T-cell (primary cell): ENCODE data around the gene GUCA1A. TPM values are rescaled to one million over a fixed set of nuclear protein-coding genes. Genes with fewer than 3 reads are reported as not detected.

Experiments
- ATAC-seq, 4 experiments: fragments of 200-7000 bp in 3 of 4; fragments of 150-1000 bp in 1 of 4; cut with Tn5 transposase; replicated peaks in 1 of 4; 1 replicate in 3 of 4; 2 replicates in 1 of 4; pipeline ENCODE4 v1.10.0; 2021; ENCODE audit warnings: moderate library complexity in 3 of 4, mild to moderate bottlenecking in 2 of 4, moderate number of reproducible peaks in 1 of 4
- CTCF ChIA-PET, 2 donors: fragments of 300-600 bp; sonication (Branson Sonifier 250); formaldehyde crosslinking; loops; one replicate each; lab custom pipeline; 2022; ENCODE audit warnings: antibody characterized with exemption in 2 of 2; lab: Charles Lee
- POLR2A ChIA-PET, 2 donors: fragments of 300-600 bp; sonication (Branson Sonifier 250); formaldehyde crosslinking; loops; one replicate each; lab custom pipeline; 2022; ENCODE audit warnings: antibody characterized with exemption in 2 of 2; lab: Charles Lee
- DNase-seq, 35 experiments: peaks; one replicate each; pipeline versions ENCODE4 v3.0.0 to v3.0.0-alpha.2; 2013 to 2023
- H3K27ac ChIP-seq: one replicate; pipeline ENCODE4 v1.5.1; 2013; ENCODE audit warnings: low read length
- H3K27me3 ChIP-seq, 2 experiments: replicated peaks in 1 of 2; 1 replicate in 1 of 2; 2 replicates in 1 of 2; pipeline versions ENCODE4 v1.6.1 to v1.7.0; 2013; ENCODE audit warnings: low read length in 1 of 2, mixed read lengths in 1 of 2; ENCODE audit not compliant: control insufficient read depth in 2 of 2, insufficient read depth in 2 of 2; ENCODE audit errors: extremely low read depth in 1 of 2
- H3K36me3 ChIP-seq, 2 donors: 1 replicate in 1 of 2; 2 replicates in 1 of 2; pipeline versions ENCODE4 v1.6.1 to v1.7.0; 2013; ENCODE audit warnings: low read length in 1 of 2; ENCODE audit not compliant: control insufficient read depth in 2 of 2, insufficient read depth in 1 of 2; ENCODE audit errors: extremely low read depth in 1 of 2
- H3K4me1 ChIP-seq, 2 experiments: 1 replicate in 1 of 2; 2 replicates in 1 of 2; pipeline versions ENCODE4 v1.6.1 to v1.7.0; 2013; ENCODE audit warnings: low read length in 2 of 2, mixed read lengths in 1 of 2; ENCODE audit not compliant: insufficient read depth in 2 of 2, control insufficient read depth in 1 of 2; ENCODE audit errors: extremely low read depth in 1 of 2
- H3K4me3 ChIP-seq, 2 donors: 1 replicate in 1 of 2; 2 replicates in 1 of 2; pipeline versions ENCODE4 v1.5.1 to v1.7.0; 2013; ENCODE audit warnings: mild to moderate bottlenecking in 2 of 2, low read length in 1 of 2, moderate library complexity in 1 of 2; ENCODE audit not compliant: control insufficient read depth in 1 of 2; ENCODE audit errors: extremely low read depth in 1 of 2
- H3K9me3 ChIP-seq: 2 replicates; pipeline ENCODE4 v1.7.0; 2013
- H3K27ac Mint-ChIP-seq, 2 donors: one replicate each; pipeline ENCODE4 v1.8.0; 2020 to 2021; ENCODE audit warnings: mild to moderate bottlenecking in 2 of 2, mixed read lengths in 2 of 2
- H3K27me3 Mint-ChIP-seq, 2 donors: one replicate each; pipeline ENCODE4 v1.8.0; 2021 to 2022; ENCODE audit warnings: mixed read lengths in 2 of 2
- H3K36me3 Mint-ChIP-seq: one replicate; pipeline ENCODE4 v1.8.0; 2021; ENCODE audit warnings: mixed read lengths
- H3K4me1 Mint-ChIP-seq, 3 donors: one replicate each; pipeline ENCODE4 v1.8.0; 2020 to 2022; ENCODE audit warnings: mixed read lengths in 3 of 3, mild to moderate bottlenecking in 1 of 3
- H3K4me3 Mint-ChIP-seq, 3 donors: one replicate each; pipeline ENCODE4 v1.8.0; 2020 to 2022; ENCODE audit warnings: mild to moderate bottlenecking in 3 of 3, mixed read lengths in 3 of 3, moderate library complexity in 3 of 3
- H3K9me3 Mint-ChIP-seq, 3 donors: one replicate each; pipeline ENCODE4 v1.8.0; 2020 to 2022; ENCODE audit warnings: mixed read lengths in 3 of 3
- WGBS: methylation state at CpG from one replicate; pipeline ENCODE4 v1.1.5; 2013; ENCODE audit warnings: missing lambda C conversion rate; ENCODE audit not compliant: insufficient coverage; 5-methylcytosine and 5-hydroxymethylcytosine counted together
- total RNA-seq, 35 experiments: library from RNA in 6 of 35; stranded (reverse) in 6 of 35; fragments of 120-200 nt in 1 of 35; gene quantifications; one replicate each; pipeline versions ENCODE4 v1.2.1 to v1.2.4 and lab custom pipeline; 2013 to 2026

The GUCA1A gene
- total RNA-seq, 5 donors from 2014 or later (not counting 1 experiment from before 2014, with no cell fraction given): not detected

DNA sequence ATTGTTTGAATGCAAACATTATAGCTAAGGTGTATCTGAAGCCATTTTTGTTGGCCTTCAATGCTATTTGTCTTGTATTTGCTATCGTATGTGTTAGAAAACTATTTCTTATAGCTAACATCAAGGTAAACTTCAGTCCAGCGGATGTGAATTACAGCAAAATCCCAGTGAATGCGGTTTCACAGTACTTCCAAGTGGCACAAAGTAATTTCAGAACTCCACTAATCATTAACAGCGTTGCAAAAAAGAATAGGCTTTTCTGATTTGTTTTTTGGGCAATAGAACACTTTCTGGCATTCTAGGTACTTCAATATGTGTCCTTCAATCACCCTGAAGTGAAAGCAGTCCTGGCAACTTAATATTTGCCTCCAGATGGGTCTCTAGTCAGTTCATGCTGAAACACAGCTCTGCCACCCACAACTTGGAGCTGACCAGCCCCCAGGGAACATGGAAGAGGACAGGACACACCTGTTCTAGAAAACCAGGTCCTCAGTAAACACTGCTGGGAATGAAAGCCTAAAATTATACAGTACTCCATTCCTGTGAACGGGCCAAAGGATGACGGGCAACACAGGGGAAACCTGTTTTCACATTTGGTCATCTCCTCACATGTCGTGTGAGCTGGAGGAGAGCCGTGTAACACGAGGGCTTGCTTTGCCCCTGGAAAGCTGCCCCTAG lies 54.1 kb downstream of the GUCA1A start:
- no peaks in the 10 kb centered on the region for H3K9me3 ChIP-seq
- CTCF ChIA-PET: no interaction called here
- DNase-seq: no peak
- no peak overlapping the region for H3K27ac Mint-ChIP-seq
- no peak for ATAC-seq
- H3K36me3 ChIP-seq: peaks cover 8 to 43% of the 10 kb centered on the region in 2 donors
- no peak overlapping the region for H3K4me3 ChIP-seq
- H3K27me3 ChIP-seq: no peaks in the 10 kb centered on the region
- H3K4me1 ChIP-seq: no peaks in the 10 kb centered on the region
- H3K27ac ChIP-seq: no peak overlapping the region
- no peaks in the 10 kb centered on the region for H3K9me3 Mint-ChIP-seq
- 98% methylated on average over 7 of the region's 9 CpGs for WGBS
- H3K4me3 Mint-ChIP-seq: no peak overlapping the region
- no peaks in the 10 kb centered on the region for H3K27me3 Mint-ChIP-seq
- peaks cover 23% of the 10 kb centered on the region for H3K36me3 Mint-ChIP-seq
- H3K4me1 Mint-ChIP-seq: peaks cover 0 to 7% (median 6%) of the 10 kb centered on the region in 3 donors
- POLR2A ChIA-PET: no interaction called here

DNA sequence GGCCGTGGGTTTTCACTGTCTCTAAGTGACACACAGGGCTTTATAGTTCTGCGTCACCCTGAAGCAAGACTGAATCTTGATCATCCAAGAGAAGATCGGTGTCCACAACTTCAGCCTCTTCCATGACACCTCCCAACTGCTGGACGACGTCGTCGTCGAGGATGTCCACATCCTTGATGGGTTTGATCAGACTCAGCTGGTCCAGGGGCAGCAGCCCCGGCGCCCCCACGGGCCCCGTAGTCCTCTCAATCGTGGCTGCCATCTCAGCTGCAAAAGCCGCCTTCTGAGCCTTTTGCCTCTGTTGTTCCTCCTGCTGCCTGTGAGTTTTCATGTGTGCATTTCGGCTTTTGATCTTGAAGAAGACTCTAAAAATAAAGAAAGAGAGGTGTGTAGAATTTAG lies 55.1 kb downstream of the GUCA1A start:
- ATAC-seq (no peak), DNase-seq (no peak)
- Mint-ChIP-seq H3K4me3 (no peak overlapping the region), H3K4me1 (peaks cover 0 to 7% (median 6%) of the 10 kb centered on the region in 3 donors), H3K27me3 (no peaks in the 10 kb centered on the region), H3K36me3 (peaks cover 23% of the 10 kb centered on the region), H3K27ac (no peak overlapping the region), H3K9me3 (no peaks in the 10 kb centered on the region)
- ChIA-PET CTCF (no interaction called here), POLR2A (no interaction called here)
- no peaks in the 10 kb centered on the region for H3K27me3 ChIP-seq
- WGBS: 87% methylated on average over 14 of the region's 15 CpGs
- H3K27ac ChIP-seq: no peak overlapping the region
- peaks cover 12 to 47% of the 10 kb centered on the region in 2 donors for H3K36me3 ChIP-seq
- no peaks in the 10 kb centered on the region for H3K4me1 ChIP-seq
- no peaks in the 10 kb centered on the region for H3K9me3 ChIP-seq
- H3K4me3 ChIP-seq: no peak overlapping the region

Other genes with a start within 250 kb of the GUCA1A start
- gene CCND3, start 231.6 kb upstream of the GUCA1A start, total RNA-seq: 100 to 1,000 TPM; 265 to 532 (median 284) TPM
- 10 to 100 TPM; 46.0 to 55.5 (median 47.6) TPM for gene TAF8, start 122.8 kb upstream of the GUCA1A start, total RNA-seq
- gene C6orf132, start 30.7 kb upstream of the GUCA1A start, total RNA-seq: under 1 TPM in 4 of 5 donors, not detected in 1; 0.05 to 0.18 (median 0.08) TPM
- gene GUCA1B, start 21.6 kb downstream of the GUCA1A start, total RNA-seq: 1 to 10 TPM; 1.3 to 5.3 (median 3.6) TPM
- 10 to 100 TPM; 17.6 to 23.6 (median 20.5) TPM for gene MRPS10, start 44.5 kb downstream of the GUCA1A start, total RNA-seq